Endothelial cell of umbilical vein (primary cell): ENCODE measurements around the gene NLN. TPM values are rescaled to one million over a fixed set of nuclear protein-coding genes. Genes with fewer than 3 reads are reported as not detected.

Source experiments
- BruUV-seq: library from RNA; stranded (reverse); fragments of 400-500 nt; replicated peaks from 2 replicates; lab custom pipeline; 2021; lab: Mats Ljungman, UMichigan
- CTCF ChIA-PET: fragments of 300-600, 350-600 bp; sonication (Branson Sonifier 250); formaldehyde crosslinking; loops from one replicate; lab custom pipeline; 2021; ENCODE audit warnings: antibody characterized with exemption, inconsistent platforms; lab: Charles Lee
- POLR2A ChIA-PET: fragments of 300-600, 350-600 bp; sonication (Branson Sonifier 250); formaldehyde crosslinking; loops from one replicate; lab custom pipeline; 2021; ENCODE audit warnings: antibody characterized with exemption, inconsistent platforms; lab: Charles Lee
- DNase-seq: peaks from one replicate; pipeline ENCODE4 v3.0.0-alpha.2; 2011; ENCODE audit warnings: low read depth, low spot score
- FAIRE-seq: peaks from 2 replicates; lab custom pipeline; 2011; peaks lifted over from hg19 to GRCh38; lab: Jason Lieb, UNC
- H2AFZ ChIP-seq: 2 replicates; pipeline ENCODE4 v1.6.0; 2012; ENCODE audit warnings: low read depth, low read length, control low read depth, inconsistent platforms
- H3K27ac ChIP-seq: 2 replicates; pipeline ENCODE4 v1.5.1; 2011; ENCODE audit warnings: low read depth, mild to moderate bottlenecking, control low read depth, low read length, moderate library complexity; ENCODE audit not compliant: insufficient read depth
- H3K27me3 ChIP-seq, 2 experiments: 2 replicates each; pipeline versions ENCODE4 v1.6.0 to v1.6.1; 2011; ENCODE audit warnings: low read length in 2 of 2, mixed read lengths in 1 of 2; ENCODE audit not compliant: control insufficient read depth in 2 of 2, insufficient read depth in 2 of 2
- H3K36me3 ChIP-seq, 2 experiments: 2 replicates in 1 of 2; 3 replicates in 1 of 2; pipeline ENCODE4 v1.5.1; 2011; ENCODE audit warnings: low read length in 2 of 2, mild to moderate bottlenecking in 1 of 2, moderate library complexity in 1 of 2; ENCODE audit not compliant: control insufficient read depth in 2 of 2, insufficient read depth in 2 of 2; ENCODE audit errors: extremely low read depth in 1 of 2
- H3K4me1 ChIP-seq: 3 replicates; pipeline ENCODE4 v1.5.1; 2011; ENCODE audit warnings: mild to moderate bottlenecking, low read length; ENCODE audit not compliant: control insufficient read depth, insufficient read depth; ENCODE audit errors: extremely low read depth
- H3K4me2 ChIP-seq: 2 replicates; pipeline ENCODE4 v1.6.1; 2011; ENCODE audit warnings: low read length, control low read depth, mixed read lengths; ENCODE audit not compliant: insufficient read depth
- H3K4me3 ChIP-seq, 3 experiments: fragments of 200-600 bp in 1 of 3; sonication (generic), shearing (Covaris generic) in 1 of 3; replicated peaks in 1 of 3; 2 replicates each; pipeline ENCODE4 v1.5.1; 2011 to 2016; ENCODE audit warnings: control low read depth in 3 of 3, low read length in 3 of 3, mild to moderate bottlenecking in 2 of 3, inconsistent platforms in 1 of 3, low read depth in 1 of 3, moderate library complexity in 1 of 3; ENCODE audit not compliant: insufficient read depth in 1 of 3
- H3K79me2 ChIP-seq: 2 replicates; pipeline ENCODE4 v1.6.0; 2012; ENCODE audit warnings: low read length, inconsistent platforms; ENCODE audit not compliant: control insufficient read depth, insufficient read depth
- H3K9ac ChIP-seq: replicated peaks from 2 replicates; pipeline ENCODE3; 2011; ENCODE audit warnings: low read length, control low read depth; ENCODE audit not compliant: insufficient read depth; ENCODE audit errors: extremely low read depth
- H3K9me1 ChIP-seq: replicated peaks from 3 replicates; pipeline ENCODE4 v1.6.0; 2011; ENCODE audit warnings: mild to moderate bottlenecking, low read length; ENCODE audit not compliant: control insufficient read depth, insufficient read depth; ENCODE audit errors: extremely low read depth
- H3K9me3 ChIP-seq: replicated peaks from 2 replicates; pipeline ENCODE4 v1.5.1; 2012; ENCODE audit warnings: low read length, inconsistent platforms; ENCODE audit not compliant: control insufficient read depth, insufficient read depth
- H4K20me1 ChIP-seq: replicated peaks from 2 replicates; pipeline ENCODE3; 2011; ENCODE audit warnings: mild to moderate bottlenecking, low read length; ENCODE audit not compliant: control insufficient read depth, insufficient read depth; ENCODE audit errors: extremely low read depth
- CTCF ChIP-seq, 2 donors: IDR thresholded peaks; 1 replicate in 1 of 2; 2 replicates in 1 of 2; pipeline ENCODE4 v1.5.1; 2011; ENCODE audit warnings: low read length in 2 of 2, mild to moderate bottlenecking in 2 of 2, moderate library complexity in 2 of 2, control low read depth in 1 of 2, inconsistent platforms in 1 of 2, low read depth in 1 of 2; ENCODE audit not compliant: insufficient read depth in 1 of 2; ENCODE audit errors: extremely low read depth in 1 of 2
- EZH2 ChIP-seq: IDR thresholded peaks from 2 replicates; pipeline ENCODE4 v1.6.1; 2012; ENCODE audit warnings: borderline replicate concordance, low read depth, mild to moderate bottlenecking, moderate library complexity, low read length, inconsistent platforms; ENCODE audit not compliant: severe bottlenecking
- FOS ChIP-seq: IDR thresholded peaks from 2 replicates; pipeline ENCODE4 v1.6.1; 2011; ENCODE audit warnings: mild to moderate bottlenecking, low read length, moderate library complexity, borderline replicate concordance; ENCODE audit not compliant: insufficient read depth
- GATA2 ChIP-seq: IDR thresholded peaks from 2 replicates; pipeline ENCODE4 v1.7.0; 2011; ENCODE audit warnings: low read depth, mild to moderate bottlenecking, moderate library complexity, mixed read lengths, low read length; ENCODE audit not compliant: insufficient read length, insufficient read depth
- JUN ChIP-seq: IDR thresholded peaks from 2 replicates; pipeline ENCODE4 v1.6.1; 2011; ENCODE audit warnings: borderline replicate concordance, low read depth; ENCODE audit not compliant: insufficient read length, insufficient read depth
- MAX ChIP-seq: IDR thresholded peaks from 2 replicates; pipeline ENCODE4 v1.6.1; 2011; ENCODE audit not compliant: insufficient read depth, insufficient read length
- MYC ChIP-seq: IDR thresholded peaks from one replicate; pipeline ENCODE4 v1.6.1; 2011; ENCODE audit warnings: mild to moderate bottlenecking, low read depth, low read length
- POLR2A ChIP-seq: IDR thresholded peaks from 2 replicates; pipeline ENCODE4 v1.6.1; 2012; ENCODE audit warnings: low read depth, mild to moderate bottlenecking, control low read depth, low read length
- POLR2AphosphoS5 ChIP-seq: IDR thresholded peaks from 2 replicates; pipeline ENCODE4 v1.6.1; 2012; ENCODE audit warnings: low read depth, mild to moderate bottlenecking, control low read depth, low read length, moderate library complexity; ENCODE audit not compliant: insufficient read depth
- dilution Hi-C: fragments of 300-500 bp; cut with MboI; formaldehyde crosslinking; loops from one replicate; pipeline ENCODE4 v1.15.0; 2019; ENCODE audit warnings: low sequenced_read_pairs; ENCODE audit not compliant: extremely low pct_ligation_motif_present
- intact Hi-C: fragments of 100-400 bp; cut with micrococcal nuclease; formaldehyde crosslinking; loops from one replicate; pipeline ENCODE4 v1.10.0; 2022
- polyA plus RNA-seq, 4 experiments: library from polyadenylated mRNA; depleted of rRNA in 3 of 4; stranded (reverse) in 3 of 4; unstranded in 1 of 4; fragments of >200 nt; gene quantifications; 2 replicates each; pipeline versions ENCODE4 v1.2.1 to v1.2.3, GENCODE V29; 2011 to 2012; ENCODE audit warnings: missing spikeins in 1 of 4
- total RNA-seq: library from RNA; stranded (reverse); gene quantifications from 2 replicates; pipeline ENCODE4 v1.2.3, GENCODE V29; 2021

The NLN gene
- total and polyA plus RNA-seq, 2 donors (not counting 3 experiments of a cell fraction or from before 2014, with no cell fraction given) = 14.2 to 63.3 TPM

- H3K4me3 ChIP-seq = no peak overlapping the region
- dilution Hi-C loops (no loop called here), intact Hi-C loops (no loop called here)
- no peaks in the 10 kb centered on the region for H3K36me3 ChIP-seq
- ChIA-PET CTCF (no interaction called here), POLR2A (no interaction called here)
- no peaks in the 10 kb centered on the region for H3K9me1 ChIP-seq
- FAIRE-seq (no peak), DNase-seq (no peak)
- no peak overlapping the region for H3K27ac ChIP-seq
- H3K79me2 ChIP-seq = no peaks in the 10 kb centered on the region
- H2AFZ ChIP-seq = no peak overlapping the region
- no peak for TF ChIP-seq CTCF (IDR thresholded peaks at IDR 0.05; ENCODE audit: extremely low read depth in 1 of 2, insufficient read depth in 1 of 2, low read depth in 1 of 2, low read length in 2 of 2)
- no peaks in the 10 kb centered on the region for H3K9me3 ChIP-seq
- no peak overlapping the region for H3K9ac ChIP-seq
- no TSS peak for BruUV-seq
- peaks cover 15% of the 10 kb centered on the region for H3K4me1 ChIP-seq
- no peak overlapping the region for H3K4me2 ChIP-seq
- peaks cover 2% of the 10 kb centered on the region for H4K20me1 ChIP-seq
- no peaks in the 10 kb centered on the region for H3K27me3 ChIP-seq
These were observed 52.3 kb downstream of the NLN start for GRCh38 chr5:65774346-65774745.

GRCh38 chr5:65775476-65775875, 53.5 kb downstream of the NLN start:
- CTCF ChIA-PET = no interaction called here
- no peak for DNase-seq
- FAIRE-seq = no peak

More at GRCh38 chr5:65775476-65775875, 53.5 kb downstream of the NLN start:
- intact Hi-C loops (no loop called here), dilution Hi-C loops (no loop called here)
- H3K4me1 ChIP-seq = peaks cover 9% of the 10 kb centered on the region
- no peak overlapping the region for H3K4me3 ChIP-seq
- POLR2A ChIA-PET = no interaction called here
- H3K79me2 ChIP-seq = no peaks in the 10 kb centered on the region
- H3K27me3 ChIP-seq = no peaks in the 10 kb centered on the region
- no peak overlapping the region for H3K27ac ChIP-seq
- no peaks in the 10 kb centered on the region for H3K9me3 ChIP-seq
- no peaks in the 10 kb centered on the region for H3K36me3 ChIP-seq
- no peaks in the 10 kb centered on the region for H3K9me1 ChIP-seq
- BruUV-seq = no TSS peak
- H2AFZ ChIP-seq = no peak overlapping the region
- no peak overlapping the region for H3K9ac ChIP-seq
- TF ChIP-seq EZH2 = no peak
- no peak for TF ChIP-seq POLR2AphosphoS5
- TF ChIP-seq MAX = no peak
- TF ChIP-seq GATA2 = no peak
- no peak for TF ChIP-seq JUN
- TF ChIP-seq CTCF (IDR thresholded peaks at IDR 0.05; ENCODE audit: extremely low read depth in 1 of 2, insufficient read depth in 1 of 2, low read depth in 1 of 2, low read length in 2 of 2) = no peak
- no peak for TF ChIP-seq POLR2A
- no peak for TF ChIP-seq MYC
- TF ChIP-seq FOS = no peak
- peaks cover 2% of the 10 kb centered on the region for H4K20me1 ChIP-seq
- no peak overlapping the region for H3K4me2 ChIP-seq
